Suppressor macrophage (primary cell): Measurements from ENCODE around the gene CLNS1A.
A peak's percentile ranks its signal among the peaks of the same experiment; 100 is the strongest.
"Not testable (repeated sequence)": the region's sequence is repeated elsewhere in the genome, so short reads cannot be mapped to it uniquely, and the experiment has no call there.

Experiments used
- DNase-seq, 4 experiments: peaks; one replicate each; pipeline ENCODE4 v3.0.0-alpha.2; 2020 to 2022

The CLNS1A gene

GRCh38 chr11:77617892-77618291, 19.7 kb downstream of the CLNS1A start:
- no peak for DNase-seq

- DNase-seq, result no peak
Observed at GRCh38 chr11:77611921-77612320, 25.7 kb downstream of the CLNS1A start.

- no peak for DNase-seq
Observed at GRCh38 chr11:77609234-77609633, 28.4 kb downstream of the CLNS1A start.

- DNase-seq, result no peak
Observed at GRCh38 chr11:77604281-77604680, 33.3 kb downstream of the CLNS1A start.

GRCh38 chr11:77602381-77603088, 35.1 kb downstream of the CLNS1A start:
- no peak for DNase-seq

GRCh38 chr11:77598195-77598594, 39.4 kb downstream of the CLNS1A start:
- no peak for DNase-seq

- DNase-seq, result no peak
Observed at GRCh38 chr11:77596626-77597025, 41.0 kb downstream of the CLNS1A start.

- no peak for DNase-seq
Observed at GRCh38 chr11:77593883-77594282, 43.7 kb downstream of the CLNS1A start.

GRCh38 chr11:77592727-77593126, 44.9 kb downstream of the CLNS1A start:
- no peak for DNase-seq

GRCh38 chr11:77590194-77590782, 47.3 kb downstream of the CLNS1A start:
- DNase-seq, result peak in 2 of 4 experiments; percentile 4 to 5

- DNase-seq, result peak; percentile 88 to 96 (median 93)
Observed at GRCh38 chr11:77589521-77590193, 47.9 kb downstream of the CLNS1A start, which contains the start of gene AQP11. Gene AQP11, plus strand, starts transcription at chr11:77589953. Its CDS starts 40 bp downstream, at chr11:77589993.

GRCh38 chr11:77589181-77589520, 48.4 kb downstream of the CLNS1A start:
- no peak for DNase-seq

GRCh38 chr11:77580712-77581337, 56.8 kb downstream of the CLNS1A start:
- DNase-seq, result peak in 1 of 4 experiments; percentile 8

GRCh38 chr11:77575428-77575827, 62.2 kb downstream of the CLNS1A start:
- DNase-seq, result not testable (repeated sequence)

- not testable (repeated sequence) for DNase-seq
Observed at GRCh38 chr11:77570896-77571295, 66.7 kb downstream of the CLNS1A start.

GRCh38 chr11:77569676-77570070, 67.9 kb downstream of the CLNS1A start:
- no peak for DNase-seq

GRCh38 chr11:77568916-77569675, 68.5 kb downstream of the CLNS1A start:
- DNase-seq, result no peak

- no peak for DNase-seq
Observed at GRCh38 chr11:77568306-77568705, 69.3 kb downstream of the CLNS1A start.
